ENCODE data around the gene CHPF.

DNA sequence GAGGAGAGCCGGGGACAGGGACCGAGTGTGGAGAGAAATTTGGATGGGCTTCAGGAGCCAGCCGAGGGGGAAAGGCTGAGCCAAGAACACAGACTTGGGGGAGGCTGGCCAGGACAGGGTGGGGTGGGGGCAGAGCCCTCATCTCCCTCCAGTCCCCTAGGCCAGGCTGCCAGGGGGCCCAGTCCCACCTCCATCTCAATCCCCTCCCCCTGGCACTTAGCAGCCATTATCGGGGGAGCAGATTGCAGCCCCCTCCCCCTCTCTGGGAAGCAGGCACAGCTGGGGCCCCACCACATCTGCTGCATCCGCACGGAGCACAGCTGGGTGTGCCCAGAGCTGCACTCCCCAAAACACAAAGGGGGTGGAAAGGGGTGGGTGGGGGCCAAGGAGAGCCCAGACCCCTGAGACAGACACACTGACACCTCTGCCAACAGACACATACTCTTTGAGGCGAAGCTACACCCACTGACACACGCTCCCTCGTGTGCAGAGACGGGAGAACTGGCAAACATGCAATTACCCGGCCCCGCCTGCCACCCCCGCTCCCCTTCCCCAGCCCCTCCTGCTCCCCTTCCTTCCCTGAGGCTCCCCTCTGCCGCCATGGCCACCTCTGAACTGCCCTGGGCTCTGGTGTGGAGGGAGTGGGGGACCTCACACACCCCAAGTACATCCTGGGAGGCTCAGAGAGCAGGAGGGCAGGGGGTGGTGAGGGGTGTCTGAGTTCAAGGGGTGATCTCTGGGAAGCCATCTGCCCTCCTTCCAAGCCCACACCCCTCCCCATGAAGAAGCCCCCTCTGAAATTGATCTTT, 34.4 kb downstream of the CHPF start:
- TF ChIP-seq SRF (IDR thresholded peaks at IDR 0.05; ENCODE audit: low read depth) (no peak), CBX3 (IDR thresholded peaks at IDR 0.05; ENCODE audit: low read depth) (no peak), POLR2A (IDR thresholded peaks at IDR 0.05; ENCODE audit: borderline replicate concordance, extremely low read depth, insufficient read depth, insufficient read length) (no peak), EZH2 (IDR thresholded peaks at IDR 0.05) (no peak), ZBTB33 (IDR thresholded peaks at IDR 0.05; ENCODE audit: extremely low read depth, insufficient replicate concordance, low read length) (no peak), EGR1 (IDR thresholded peaks at IDR 0.05; ENCODE audit: low read depth) (no peak), TCF7L2 (IDR thresholded peaks at IDR 0.05; ENCODE audit: borderline replicate concordance, extremely low read depth, insufficient read depth, insufficient read length) (no peak)
- TF ChIP-seq, protein P1, sequence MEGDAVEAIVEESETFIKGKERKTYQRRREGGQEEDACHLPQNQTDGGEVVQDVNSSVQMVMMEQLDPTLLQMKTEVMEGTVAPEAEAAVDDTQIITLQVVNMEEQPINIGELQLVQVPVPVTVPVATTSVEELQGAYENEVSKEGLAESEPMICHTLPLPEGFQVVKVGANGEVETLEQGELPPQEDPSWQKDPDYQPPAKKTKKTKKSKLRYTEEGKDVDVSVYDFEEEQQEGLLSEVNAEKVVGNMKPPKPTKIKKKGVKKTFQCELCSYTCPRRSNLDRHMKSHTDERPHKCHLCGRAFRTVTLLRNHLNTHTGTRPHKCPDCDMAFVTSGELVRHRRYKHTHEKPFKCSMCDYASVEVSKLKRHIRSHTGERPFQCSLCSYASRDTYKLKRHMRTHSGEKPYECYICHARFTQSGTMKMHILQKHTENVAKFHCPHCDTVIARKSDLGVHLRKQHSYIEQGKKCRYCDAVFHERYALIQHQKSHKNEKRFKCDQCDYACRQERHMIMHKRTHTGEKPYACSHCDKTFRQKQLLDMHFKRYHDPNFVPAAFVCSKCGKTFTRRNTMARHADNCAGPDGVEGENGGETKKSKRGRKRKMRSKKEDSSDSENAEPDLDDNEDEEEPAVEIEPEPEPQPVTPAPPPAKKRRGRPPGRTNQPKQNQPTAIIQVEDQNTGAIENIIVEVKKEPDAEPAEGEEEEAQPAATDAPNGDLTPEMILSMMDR (IDR thresholded peaks at IDR 0.05 in 2 of 3, conservative IDR thresholded peaks at IDR 0.05 in 1 of 3; ENCODE audit: borderline replicate concordance in 1 of 3, insufficient read depth in 1 of 3, low read depth in 2 of 3, low read length in 2 of 3), result no peak

All from HCT116 (cell line).